GM21825 (cell line): Measurements from ENCODE around the gene DVL1.

Experiments used
- ATAC-seq: cut with Tn5 transposase; IDR thresholded peaks from one replicate; pipeline ENCODE4 v1.9.1; 2021; ENCODE audit warnings: mild to moderate bottlenecking, moderate library complexity; ENCODE audit not compliant: unreplicated experiment

Gene DVL1

DNA sequence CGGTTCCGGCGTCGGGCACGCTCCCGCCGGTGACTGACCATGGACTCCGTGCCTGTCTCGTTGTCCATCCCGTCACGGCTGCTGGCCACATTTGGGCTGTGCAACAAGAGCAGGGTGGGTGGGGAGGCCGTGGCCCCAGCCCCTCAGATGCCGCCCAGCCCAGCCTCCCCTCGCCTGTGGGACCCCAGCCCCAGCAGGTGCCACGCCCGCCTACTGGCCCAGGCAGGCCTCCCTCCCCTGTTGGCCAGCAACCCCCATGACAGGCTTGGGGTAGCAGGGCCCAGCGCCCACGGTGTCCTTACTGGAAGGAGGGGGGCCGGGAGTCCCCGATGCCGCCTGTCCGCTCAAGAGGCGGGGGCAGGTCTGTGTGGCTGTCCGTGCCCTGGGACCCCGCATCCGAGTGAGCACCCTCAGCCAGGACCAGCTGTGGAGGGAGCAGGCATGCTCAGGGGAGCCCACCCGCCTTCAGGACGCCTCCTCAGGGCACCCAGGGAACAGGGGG is 7.1 kb downstream of the DVL1 start:
- ATAC-seq = no peak

DNA sequence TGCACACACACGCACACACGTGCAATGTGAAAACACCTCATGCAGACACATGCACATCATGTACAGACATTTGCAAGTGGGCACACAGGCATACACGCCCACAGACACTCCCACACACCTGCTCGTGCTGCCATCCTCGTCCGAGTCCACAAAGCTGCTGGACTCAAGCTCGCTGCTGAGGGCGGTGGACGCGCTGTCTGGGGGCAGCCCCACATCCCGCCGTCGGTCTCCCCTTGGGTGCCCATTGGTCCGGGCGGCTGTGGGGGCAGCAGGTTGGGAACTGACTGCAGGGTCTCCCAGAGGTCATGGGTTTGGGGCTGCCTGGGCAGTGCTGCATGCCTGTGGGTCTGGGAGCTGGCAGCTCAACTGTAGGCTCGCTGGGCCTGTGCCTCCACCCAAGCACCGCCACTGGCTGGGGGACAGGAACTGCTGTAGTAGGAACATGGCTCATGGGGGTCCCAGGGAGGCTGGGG is 7.6 kb downstream of the DVL1 start:
- no peak for ATAC-seq

DNA sequence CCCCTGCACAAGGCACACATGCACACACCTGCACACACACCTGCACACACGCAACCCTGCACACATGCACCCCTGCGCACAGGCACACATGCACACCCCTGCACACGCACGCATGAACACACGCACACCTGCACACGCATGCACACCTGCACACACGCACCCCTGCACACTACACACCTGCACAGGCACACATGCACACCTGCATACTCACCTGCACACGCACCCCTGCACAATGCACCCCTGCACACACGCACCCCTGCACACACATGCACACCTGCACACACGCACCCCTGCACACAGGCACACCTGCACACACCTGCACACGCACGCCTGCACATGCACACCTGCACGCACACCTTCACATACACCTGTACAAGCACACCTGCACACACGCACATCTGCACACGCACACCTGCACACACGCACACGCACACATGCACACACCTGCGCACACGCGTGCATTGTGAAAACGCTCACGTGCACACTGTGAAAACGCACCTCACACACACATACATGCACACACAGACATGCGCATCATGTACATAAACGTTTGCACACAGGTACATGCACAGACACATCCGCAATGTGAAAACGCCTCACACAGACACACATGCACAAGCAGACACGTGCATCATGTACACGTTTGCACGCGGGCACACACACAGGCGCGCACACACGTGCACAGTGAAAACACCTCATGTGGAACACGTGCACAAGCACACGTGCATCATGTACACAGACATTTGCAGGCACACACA is 8.2 kb downstream of the DVL1 start:
- ATAC-seq = no peak

DNA sequence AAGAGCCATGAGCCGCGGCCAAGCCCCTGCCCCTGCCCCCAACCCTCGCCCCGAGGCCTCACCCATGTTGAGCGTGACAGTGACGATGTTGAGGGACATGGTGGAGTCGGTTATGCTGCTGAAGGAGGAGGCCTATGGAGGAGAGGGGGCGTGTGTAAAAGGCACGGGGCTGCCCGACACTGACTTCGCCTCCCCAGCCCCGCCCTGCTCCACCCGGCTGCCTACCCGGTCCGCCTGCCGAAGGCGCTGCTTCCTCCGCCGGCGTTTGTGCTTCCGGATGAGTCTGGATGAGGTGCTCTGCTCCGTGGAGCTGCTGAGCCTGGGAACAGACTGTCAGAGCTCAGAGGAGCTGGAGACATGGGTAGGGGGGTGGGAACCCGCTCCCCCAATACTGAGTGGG is 9.0 kb downstream of the DVL1 start:
- ATAC-seq = no peak

DNA sequence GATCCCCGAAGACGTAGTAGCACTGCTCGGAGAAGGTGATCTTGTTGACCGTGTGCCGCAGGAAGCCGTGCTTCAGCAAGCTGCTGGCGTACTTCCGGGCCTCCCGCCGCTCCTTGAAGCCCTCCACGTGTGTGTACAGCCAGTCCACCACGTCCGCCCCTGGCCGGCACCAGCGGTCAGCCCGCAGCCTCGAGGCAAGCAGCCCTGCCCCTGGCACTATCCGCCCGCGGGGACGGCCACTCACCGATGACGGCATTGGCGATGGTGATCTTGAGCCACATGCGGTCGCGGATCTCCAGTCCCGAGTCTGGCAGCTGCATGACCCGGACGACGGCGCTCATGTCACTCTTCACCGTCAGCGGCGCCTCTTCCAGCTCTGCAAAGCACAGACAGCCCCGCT is 10.9 kb downstream of the DVL1 start:
- no peak for ATAC-seq

DNA sequence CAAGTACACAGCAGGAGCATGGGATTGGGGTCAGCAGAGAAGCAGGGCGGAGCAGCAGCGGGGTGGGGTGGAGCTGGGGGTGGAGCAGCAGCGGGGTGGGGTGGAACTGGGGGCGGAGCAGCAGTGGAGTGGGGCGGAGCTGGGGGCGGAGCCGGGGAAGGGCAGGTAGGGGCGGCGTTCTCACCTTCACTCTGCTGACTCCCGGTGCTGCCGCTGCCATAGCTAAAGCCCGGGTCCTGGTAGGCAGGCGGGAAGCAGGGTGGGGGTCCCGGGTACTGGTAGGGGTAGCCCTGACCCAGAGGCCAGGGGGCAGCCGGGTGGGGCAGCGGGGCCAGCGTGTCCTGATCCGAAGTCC is 11.4 kb downstream of the DVL1 start:
- ATAC-seq = no peak

DNA sequence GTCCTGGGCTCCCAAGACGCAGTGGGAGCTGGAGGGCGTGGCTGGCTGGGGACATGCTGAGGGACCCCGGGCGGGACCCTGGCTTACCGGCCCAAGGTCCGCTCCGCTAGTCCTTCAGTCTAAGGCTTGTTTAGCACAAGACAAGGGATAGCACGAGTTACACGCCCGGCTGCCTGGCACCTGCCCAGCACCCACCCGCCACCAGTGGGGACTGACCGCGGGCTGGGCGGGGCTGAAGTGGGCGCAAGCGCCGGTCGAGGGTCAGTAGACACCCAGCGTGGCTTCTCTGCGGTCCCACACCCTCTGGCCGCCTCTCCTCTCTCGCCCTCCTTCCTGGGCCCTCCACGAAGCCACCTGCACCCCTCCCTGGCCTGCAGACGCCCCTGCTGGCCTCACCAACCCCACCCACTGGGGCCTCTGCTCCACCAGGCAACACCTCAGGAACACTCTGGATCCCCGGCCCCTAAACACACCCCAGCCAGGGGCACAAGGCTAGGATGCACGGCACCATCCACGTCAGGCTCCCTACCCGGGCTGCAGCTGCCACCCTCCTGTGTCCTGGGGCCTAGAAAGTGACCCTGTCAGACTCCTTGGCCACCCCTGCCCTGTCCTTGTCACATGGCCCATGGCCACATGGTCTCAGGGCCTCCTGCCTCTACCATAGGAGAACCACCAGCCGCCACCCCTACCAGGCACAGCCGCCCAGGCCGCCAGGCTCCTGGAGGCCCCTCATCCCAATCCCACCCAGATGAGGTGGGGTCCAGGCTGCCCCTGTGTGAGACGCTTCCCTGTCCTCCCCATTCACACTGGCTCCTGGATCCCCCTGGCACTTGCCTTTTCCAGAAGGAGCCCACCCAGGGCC is 12.1 kb downstream of the DVL1 start:
- ATAC-seq = no peak

DNA sequence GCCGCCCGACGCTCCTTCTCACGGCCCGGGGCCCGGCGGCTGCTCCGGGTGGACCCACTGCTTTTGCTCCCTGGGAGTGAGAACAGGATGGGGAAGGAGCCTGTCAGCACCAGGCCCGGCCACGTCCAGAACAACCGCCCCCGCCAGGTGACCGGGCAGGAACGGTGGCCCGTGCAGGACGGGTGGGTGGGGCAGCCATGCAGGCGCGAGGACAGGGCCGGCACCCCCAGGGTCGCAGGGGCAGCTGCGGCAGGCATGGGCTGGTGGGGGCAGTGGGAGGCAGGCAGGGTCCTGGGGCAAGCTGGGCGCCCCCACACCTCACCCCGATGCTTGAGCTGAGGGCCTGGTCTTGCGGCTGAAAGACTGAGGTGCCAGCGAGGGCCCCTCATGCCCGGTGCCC is 12.8 kb downstream of the DVL1 start:
- no peak for ATAC-seq

DNA sequence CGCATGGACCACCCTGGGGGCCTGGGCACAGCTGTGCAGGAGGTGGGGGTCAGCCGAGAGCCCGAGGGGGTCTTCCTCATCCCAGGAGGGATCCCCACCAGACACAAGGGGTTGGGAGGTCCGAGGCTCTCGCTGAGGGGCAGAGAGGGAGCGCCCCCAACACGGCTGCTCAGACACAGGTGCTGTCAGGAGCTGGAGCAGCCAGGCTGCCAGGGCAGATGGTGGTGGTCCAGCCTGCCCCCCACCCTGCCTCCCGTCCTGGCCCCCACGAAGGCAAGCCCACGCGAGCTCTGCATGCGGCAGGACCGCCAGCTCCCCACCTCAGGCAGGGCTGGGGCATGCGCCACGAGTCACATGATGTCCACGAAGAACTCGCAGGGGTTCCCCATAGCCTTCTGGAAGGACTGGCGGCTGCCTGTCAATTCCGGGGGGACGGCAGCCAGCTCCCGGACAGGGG is 13.4 kb downstream of the DVL1 start:
- ATAC-seq = no peak

DNA sequence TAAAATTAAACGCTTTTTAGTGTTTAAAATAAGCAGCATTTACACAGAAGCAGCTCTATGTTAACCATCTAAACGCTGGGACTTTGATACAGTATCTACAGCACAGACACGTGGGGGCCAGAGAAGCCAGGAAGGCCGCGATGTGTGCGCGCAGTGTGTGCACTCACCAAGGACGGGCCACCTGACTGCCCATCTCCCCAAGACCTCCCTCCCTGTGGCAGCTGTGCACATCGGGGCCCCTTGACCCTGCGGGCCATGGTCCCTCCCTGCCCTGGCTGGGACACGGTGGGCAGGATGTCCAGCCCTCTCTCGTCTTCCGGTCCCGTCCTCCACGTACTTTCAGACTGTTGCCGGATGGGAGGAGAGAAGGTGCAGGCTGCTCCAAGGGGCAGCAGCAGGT is 13.9 kb downstream of the DVL1 start:
- ATAC-seq = no peak

DNA sequence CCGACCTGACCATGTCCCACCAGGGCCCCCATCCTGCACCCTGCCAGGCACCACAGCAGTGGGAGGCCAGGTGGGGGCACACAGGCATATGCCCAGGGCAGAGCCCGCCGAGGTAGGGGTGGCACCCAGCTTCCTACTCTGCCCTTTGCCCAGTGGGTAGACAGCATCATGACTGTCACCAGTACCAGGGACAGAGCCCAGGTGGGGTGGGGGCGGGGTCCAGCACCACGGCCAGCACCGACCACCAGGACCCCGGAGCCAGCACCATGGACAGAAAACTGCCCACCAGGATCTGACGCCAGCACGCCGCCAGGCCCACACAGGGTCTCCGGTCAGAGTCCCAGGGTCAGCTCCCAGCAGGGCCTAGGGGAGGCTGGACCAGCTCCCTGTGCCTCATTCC is 14.4 kb downstream of the DVL1 start:
- no peak for ATAC-seq

DNA sequence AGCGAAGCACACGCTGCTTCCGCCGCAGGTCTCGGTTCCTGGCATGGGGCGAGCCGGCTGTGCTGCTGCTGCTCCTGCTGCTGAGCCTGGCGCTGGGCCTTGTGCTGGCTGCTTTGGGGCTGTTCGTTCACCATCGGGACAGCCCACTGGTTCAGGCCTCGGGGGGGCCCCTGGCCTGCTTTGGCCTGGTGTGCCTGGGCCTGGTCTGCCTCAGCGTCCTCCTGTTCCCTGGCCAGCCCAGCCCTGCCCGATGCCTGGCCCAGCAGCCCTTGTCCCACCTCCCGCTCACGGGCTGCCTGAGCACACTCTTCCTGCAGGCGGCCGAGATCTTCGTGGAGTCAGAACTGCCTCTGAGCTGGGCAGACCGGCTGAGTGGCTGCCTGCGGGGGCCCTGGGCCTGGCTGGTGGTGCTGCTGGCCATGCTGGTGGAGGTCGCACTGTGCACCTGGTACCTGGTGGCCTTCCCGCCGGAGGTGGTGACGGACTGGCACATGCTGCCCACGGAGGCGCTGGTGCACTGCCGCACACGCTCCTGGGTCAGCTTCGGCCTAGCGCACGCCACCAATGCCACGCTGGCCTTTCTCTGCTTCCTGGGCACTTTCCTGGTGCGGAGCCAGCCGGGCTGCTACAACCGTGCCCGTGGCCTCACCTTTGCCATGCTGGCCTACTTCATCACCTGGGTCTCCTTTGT is 15.5 kb downstream of the DVL1 start:
- no peak for ATAC-seq

DNA sequence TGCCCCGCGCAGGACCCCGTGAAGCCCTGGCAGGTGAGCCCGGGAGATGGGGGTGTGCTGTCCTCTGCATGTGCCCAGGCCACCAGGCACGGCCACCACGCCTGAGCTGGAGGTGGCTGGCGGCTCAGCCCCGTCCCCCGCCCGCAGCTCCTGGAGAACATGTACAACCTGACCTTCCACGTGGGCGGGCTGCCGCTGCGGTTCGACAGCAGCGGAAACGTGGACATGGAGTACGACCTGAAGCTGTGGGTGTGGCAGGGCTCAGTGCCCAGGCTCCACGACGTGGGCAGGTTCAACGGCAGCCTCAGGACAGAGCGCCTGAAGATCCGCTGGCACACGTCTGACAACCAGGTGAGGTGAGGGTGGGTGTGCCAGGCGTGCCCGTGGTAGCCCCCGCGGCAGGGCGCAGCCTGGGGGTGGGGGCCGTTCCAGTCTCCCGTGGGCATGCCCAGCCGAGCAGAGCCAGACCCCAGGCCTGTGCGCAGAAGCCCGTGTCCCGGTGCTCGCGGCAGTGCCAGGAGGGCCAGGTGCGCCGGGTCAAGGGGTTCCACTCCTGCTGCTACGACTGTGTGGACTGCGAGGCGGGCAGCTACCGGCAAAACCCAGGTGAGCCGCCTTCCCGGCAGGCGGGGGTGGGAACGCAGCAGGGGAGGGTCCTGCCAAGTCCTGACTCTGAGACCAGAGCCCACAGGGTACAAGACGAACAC is 16.3 kb downstream of the DVL1 start:
- no peak for ATAC-seq

DNA sequence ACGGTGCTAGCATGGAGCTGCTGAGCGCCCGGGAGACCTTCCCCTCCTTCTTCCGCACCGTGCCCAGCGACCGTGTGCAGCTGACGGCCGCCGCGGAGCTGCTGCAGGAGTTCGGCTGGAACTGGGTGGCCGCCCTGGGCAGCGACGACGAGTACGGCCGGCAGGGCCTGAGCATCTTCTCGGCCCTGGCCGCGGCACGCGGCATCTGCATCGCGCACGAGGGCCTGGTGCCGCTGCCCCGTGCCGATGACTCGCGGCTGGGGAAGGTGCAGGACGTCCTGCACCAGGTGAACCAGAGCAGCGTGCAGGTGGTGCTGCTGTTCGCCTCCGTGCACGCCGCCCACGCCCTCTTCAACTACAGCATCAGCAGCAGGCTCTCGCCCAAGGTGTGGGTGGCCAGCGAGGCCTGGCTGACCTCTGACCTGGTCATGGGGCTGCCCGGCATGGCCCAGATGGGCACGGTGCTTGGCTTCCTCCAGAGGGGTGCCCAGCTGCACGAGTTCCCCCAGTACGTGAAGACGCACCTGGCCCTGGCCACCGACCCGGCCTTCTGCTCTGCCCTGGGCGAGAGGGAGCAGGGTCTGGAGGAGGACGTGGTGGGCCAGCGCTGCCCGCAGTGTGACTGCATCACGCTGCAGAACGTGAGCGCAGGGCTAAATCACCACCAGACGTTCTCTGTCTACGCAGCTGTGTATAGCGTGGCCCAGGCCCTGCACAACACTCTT is 17.0 kb downstream of the DVL1 start:
- ATAC-seq = no peak

DNA sequence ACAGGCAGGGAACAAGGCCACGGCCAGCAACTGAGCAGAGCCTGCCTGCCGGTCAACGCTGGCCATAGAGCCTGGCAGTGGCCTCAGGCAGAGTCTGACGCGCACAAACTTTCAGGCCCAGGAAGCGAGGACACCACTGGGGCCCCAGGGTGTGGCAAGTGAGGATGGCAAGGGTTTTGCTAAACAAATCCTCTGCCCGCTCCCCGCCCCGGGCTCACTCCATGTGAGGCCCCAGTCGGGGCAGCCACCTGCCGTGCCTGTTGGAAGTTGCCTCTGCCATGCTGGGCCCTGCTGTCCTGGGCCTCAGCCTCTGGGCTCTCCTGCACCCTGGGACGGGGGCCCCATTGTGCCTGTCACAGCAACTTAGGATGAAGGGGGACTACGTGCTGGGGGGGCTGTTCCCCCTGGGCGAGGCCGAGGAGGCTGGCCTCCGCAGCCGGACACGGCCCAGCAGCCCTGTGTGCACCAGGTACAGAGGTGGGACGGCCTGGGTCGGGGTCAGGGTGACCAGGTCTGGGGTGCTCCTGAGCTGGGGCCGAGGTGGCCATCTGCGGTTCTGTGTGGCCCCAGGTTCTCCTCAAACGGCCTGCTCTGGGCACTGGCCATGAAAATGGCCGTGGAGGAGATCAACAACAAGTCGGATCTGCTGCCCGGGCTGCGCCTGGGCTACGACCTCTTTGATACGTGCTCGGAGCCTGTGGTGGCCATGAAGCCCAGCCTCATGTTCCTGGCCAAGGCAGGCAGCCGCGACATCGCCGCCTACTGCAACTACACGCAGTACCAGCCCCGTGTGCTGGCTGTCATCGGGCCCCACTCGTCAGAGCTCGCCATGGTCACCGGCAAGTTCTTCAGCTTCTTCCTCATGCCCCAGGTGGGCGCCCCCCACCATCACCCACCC is 17.9 kb downstream of the DVL1 start, which contains the start of gene TAS1R3:
Gene TAS1R3, plus strand, starts transcription at position 213 of the 898 bp plus-strand sequence. Its CDS starts 66 bp downstream, at position 279.
- ATAC-seq = no peak

DNA sequence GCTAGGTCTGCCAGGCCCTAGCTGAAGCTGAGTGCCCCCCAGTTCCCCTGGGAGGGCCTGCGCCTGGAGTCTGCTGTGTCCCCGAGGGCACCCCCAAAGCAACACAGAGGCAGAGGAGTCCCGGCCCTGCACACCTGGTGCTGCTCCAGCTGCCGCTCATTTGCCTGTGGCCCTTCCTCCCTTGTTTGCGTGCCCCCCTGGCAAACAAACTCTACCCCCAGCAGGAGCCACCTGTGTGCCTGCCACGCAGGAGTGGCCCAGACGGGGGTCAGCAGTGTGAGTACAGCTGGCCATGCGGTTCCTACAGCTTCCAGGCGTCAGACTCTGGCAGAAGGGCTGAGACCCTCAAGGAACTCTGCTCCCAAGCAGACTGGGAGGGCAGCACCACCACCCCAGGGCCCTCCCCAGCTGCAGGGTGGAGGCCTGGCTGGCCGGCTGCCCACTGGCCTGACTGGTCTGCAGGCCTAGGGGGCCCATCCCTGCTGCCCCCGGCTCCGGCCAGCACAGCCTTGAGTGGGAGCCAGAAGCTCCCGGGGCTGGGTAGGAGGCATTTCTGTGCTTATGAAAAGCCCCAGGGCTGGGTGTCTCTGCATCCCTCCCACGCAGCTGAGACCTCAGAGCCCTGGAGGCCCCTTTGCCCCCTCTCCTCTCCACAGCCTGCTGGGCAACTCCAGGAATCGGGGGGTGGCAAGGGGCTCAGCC is 18.7 kb downstream of the DVL1 start:
- no peak for ATAC-seq

DNA sequence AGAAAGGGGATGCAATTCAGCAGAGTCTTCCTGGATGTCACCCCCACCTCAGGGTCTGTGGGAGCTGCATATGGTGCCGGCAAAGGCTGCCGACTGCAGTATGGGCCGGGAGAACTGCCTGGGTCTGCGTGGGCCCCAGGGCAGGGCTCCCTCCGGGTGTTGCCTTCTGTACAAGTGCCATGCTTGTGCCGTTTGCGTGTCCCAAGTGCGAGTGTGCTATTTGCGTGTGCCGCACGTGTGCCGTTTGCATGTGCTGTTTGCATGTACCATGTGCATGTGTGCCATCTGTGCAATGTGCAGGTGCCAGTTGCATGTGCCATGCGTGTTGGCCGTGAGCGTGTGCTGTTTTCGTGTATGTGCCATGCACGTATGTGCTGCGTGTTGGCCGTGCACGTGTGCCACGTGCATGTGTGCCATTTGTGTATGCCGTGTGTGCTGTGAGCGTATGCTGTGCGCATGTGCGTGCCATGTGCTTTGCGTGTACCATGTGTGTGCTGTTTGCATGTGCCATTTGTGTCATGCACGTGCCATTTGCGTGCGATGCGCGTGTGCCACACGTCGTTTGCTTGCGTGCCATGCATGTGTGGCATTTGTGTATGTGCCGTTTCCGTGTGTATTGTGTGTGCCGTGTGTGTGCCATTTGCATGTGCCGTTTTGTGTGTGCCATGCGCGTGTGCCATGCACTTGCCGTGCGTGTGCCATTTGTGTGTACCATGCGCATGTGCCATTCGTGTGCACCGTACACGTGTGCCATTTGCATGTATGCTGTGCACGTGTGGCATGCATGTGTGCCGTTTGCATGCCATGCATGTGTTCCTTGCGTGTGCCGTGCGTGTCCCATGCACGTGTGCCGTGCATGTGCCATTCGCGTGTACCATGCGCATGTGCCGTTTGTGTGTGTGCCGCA is 19.7 kb downstream of the DVL1 start:
- ATAC-seq = no peak
